ENCODE results near the gene SLC23A1. TPM values are rescaled to one million over a fixed set of nuclear protein-coding genes. Genes with fewer than 3 reads are reported as not detected.

Gene SLC23A1
- total and polyA plus RNA-seq, 2 of the 13 experiments (the other 11 are each of a cell fraction or from before 2014, with no cell fraction given): 6.0 to 6.6 TPM

DNA sequence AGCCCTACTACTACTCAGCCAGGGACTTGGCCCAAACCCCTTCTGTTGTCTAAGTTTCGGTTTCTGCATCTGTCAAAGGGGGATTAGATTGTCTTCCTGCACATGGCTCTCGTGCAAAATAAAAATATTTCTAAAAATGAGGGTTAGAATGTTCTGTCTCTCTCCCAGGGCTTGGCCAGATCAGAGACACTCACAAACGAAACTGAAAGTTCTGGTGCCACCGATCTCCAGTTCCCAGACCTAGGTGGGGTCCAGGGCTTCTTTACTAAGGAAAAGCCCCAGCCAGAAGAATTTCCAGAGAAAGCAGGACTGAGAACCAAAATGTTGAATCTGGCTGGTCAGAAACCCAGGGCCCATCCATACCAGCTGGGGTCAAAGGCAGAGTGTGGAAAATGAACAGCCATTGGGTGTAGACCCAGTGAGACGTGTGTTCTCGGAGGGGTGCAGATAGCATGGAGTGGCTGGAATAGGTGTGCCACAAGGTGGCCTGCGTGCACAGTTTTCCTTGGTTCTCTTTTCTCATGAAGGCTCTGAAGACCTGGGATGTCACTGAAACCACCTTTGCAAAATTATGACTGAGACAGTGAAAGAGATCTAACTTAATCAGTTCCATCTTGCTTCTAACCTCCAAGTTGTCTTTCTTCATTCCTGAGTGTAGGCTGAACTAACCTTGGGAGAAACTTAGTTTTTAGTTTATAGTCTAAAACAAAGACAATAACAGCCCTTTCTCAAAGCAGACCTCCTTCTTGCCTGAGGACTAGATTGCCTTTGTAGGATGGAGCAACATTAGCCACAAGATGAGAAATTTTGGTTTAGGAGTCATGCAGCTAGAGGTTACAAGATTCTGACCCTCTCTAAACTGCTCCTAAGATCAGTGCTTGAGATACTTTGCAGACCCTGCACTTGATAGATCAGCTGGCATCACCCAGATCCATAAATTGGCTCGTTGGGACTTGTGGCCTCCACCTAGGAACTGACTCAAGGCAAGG lies 2.3 kb upstream of the SLC23A1 start (continued):
- TF ChIP-seq ATAD3A (CRISPR knock-in tag; IDR thresholded peaks at IDR 0.05) (no peak), GATA4 (IDR thresholded peaks at IDR 0.05; ENCODE audit: borderline replicate concordance, low read depth) (no peak), MIER3 (CRISPR knock-in tag; IDR thresholded peaks at IDR 0.05; ENCODE audit: borderline replicate concordance) (0 out of 2 replicates have a peak, but pooled peaks have one; percentile 62), HOXD1 (CRISPR knock-in tag; IDR thresholded peaks at IDR 0.05) (no peak), HDAC1 (CRISPR knock-in tag; IDR thresholded peaks at IDR 0.05) (no peak), RBAK (CRISPR knock-in tag; IDR thresholded peaks at IDR 0.05) (no peak), ZNF329 (CRISPR knock-in tag; IDR thresholded peaks at IDR 0.05; ENCODE audit: low read depth) (no peak), JUN (CRISPR knock-in tag; IDR thresholded peaks at IDR 0.05) (peak; percentile 51; the same call in 1 of the 2 replicates), NFIB (CRISPR knock-in tag; IDR thresholded peaks at IDR 0.05; ENCODE audit: borderline replicate concordance) (no peak), SNAPC5 (CRISPR knock-in tag; IDR thresholded peaks at IDR 0.05; ENCODE audit: borderline replicate concordance) (no peak), ZNF788 (CRISPR knock-in tag; IDR thresholded peaks at IDR 0.05; ENCODE audit: borderline replicate concordance) (no peak), ZFX (CRISPR knock-in tag; IDR thresholded peaks at IDR 0.05; ENCODE audit: low read depth) (no peak; the same call in 1 of the 2 replicates), GTF2F1 (IDR thresholded peaks at IDR 0.05; ENCODE audit: low read length) (no peak), KLF11 (CRISPR knock-in tag; IDR thresholded peaks at IDR 0.05) (no peak), MXD4 (CRISPR knock-in tag; IDR thresholded peaks at IDR 0.05) (no peak; the same call in 1 of the 2 replicates), SMAD9 (CRISPR knock-in tag; IDR thresholded peaks at IDR 0.05) (no peak), PLSCR1 (CRISPR knock-in tag; IDR thresholded peaks at IDR 0.05; ENCODE audit: borderline replicate concordance) (no peak), PHF8 (CRISPR knock-in tag; IDR thresholded peaks at IDR 0.05) (peak; percentile 69), ZFP1 (CRISPR knock-in tag; IDR thresholded peaks at IDR 0.05) (no peak)
- TF ChIP-seq, protein P1, sequence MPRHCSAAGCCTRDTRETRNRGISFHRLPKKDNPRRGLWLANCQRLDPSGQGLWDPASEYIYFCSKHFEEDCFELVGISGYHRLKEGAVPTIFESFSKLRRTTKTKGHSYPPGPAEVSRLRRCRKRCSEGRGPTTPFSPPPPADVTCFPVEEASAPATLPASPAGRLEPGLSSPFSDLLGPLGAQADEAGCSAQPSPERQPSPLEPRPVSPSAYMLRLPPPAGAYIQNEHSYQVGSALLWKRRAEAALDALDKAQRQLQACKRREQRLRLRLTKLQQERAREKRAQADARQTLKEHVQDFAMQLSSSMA (CRISPR knock-in tag; IDR thresholded peaks at IDR 0.05): no peak
- TF ChIP-seq, protein P2, sequence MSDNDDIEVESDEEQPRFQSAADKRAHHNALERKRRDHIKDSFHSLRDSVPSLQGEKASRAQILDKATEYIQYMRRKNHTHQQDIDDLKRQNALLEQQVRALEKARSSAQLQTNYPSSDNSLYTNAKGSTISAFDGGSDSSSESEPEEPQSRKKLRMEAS (IDR thresholded peaks at IDR 0.05): peak; percentile 71
- TF ChIP-seq, protein P3, sequence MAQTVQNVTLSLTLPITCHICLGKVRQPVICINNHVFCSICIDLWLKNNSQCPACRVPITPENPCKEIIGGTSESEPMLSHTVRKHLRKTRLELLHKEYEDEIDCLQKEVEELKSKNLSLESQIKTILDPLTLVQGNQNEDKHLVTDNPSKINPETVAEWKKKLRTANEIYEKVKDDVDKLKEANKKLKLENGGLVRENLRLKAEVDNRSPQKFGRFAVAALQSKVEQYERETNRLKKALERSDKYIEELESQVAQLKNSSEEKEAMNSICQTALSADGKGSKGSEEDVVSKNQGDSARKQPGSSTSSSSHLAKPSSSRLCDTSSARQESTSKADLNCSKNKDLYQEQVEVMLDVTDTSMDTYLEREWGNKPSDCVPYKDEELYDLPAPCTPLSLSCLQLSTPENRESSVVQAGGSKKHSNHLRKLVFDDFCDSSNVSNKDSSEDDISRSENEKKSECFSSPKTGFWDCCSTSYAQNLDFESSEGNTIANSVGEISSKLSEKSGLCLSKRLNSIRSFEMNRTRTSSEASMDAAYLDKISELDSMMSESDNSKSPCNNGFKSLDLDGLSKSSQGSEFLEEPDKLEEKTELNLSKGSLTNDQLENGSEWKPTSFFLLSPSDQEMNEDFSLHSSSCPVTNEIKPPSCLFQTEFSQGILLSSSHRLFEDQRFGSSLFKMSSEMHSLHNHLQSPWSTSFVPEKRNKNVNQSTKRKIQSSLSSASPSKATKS (CRISPR knock-in tag; IDR thresholded peaks at IDR 0.05): no peak
- TF ChIP-seq, protein P4, sequence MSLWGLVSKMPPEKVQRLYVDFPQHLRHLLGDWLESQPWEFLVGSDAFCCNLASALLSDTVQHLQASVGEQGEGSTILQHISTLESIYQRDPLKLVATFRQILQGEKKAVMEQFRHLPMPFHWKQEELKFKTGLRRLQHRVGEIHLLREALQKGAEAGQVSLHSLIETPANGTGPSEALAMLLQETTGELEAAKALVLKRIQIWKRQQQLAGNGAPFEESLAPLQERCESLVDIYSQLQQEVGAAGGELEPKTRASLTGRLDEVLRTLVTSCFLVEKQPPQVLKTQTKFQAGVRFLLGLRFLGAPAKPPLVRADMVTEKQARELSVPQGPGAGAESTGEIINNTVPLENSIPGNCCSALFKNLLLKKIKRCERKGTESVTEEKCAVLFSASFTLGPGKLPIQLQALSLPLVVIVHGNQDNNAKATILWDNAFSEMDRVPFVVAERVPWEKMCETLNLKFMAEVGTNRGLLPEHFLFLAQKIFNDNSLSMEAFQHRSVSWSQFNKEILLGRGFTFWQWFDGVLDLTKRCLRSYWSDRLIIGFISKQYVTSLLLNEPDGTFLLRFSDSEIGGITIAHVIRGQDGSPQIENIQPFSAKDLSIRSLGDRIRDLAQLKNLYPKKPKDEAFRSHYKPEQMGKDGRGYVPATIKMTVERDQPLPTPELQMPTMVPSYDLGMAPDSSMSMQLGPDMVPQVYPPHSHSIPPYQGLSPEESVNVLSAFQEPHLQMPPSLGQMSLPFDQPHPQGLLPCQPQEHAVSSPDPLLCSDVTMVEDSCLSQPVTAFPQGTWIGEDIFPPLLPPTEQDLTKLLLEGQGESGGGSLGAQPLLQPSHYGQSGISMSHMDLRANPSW (CRISPR knock-in tag; IDR thresholded peaks at IDR 0.05; ENCODE audit: borderline replicate concordance): no peak

Data from HepG2 (cell line).